AG10803 (cell line): ENCODE data around the gene PLA2G7.

ENCODE experiments used
- DNase-seq: peaks from one replicate; pipeline ENCODE4 v3.0.0; 2010; ENCODE audit warnings: low read depth
- H3K4me3 ChIP-seq: 2 replicates; pipeline ENCODE4 v1.5.1; 2011; ENCODE audit warnings: mild to moderate bottlenecking, low read length, control low read depth
- CTCF ChIP-seq: conservative IDR thresholded peaks from 2 replicates; pipeline ENCODE4 v1.5.1; 2011; ENCODE audit warnings: mild to moderate bottlenecking, low read length, control low read depth, inconsistent platforms

Gene PLA2G7

GRCh38 chr6:46736906-46737305 is 1.7 kb upstream of the PLA2G7 start:
- DNase-seq: no peak
- no peak for TF ChIP-seq CTCF

GRCh38 chr6:46735720-46736031 is 501 bp upstream of the PLA2G7 start:
- DNase-seq: no peak
- H3K4me3 ChIP-seq: no peak overlapping the region
- TF ChIP-seq CTCF: no peak

More at GRCh38 chr6:46736906-46737305, 1.7 kb upstream of the PLA2G7 start:
- no peak overlapping the region for H3K4me3 ChIP-seq

GRCh38 chr6:46733341-46733801 is 1.8 kb downstream of the PLA2G7 start:
- no peak for TF ChIP-seq CTCF
- DNase-seq: no peak
- H3K4me3 ChIP-seq: no peak overlapping the region

GRCh38 chr6:46730921-46731461 is 4.2 kb downstream of the PLA2G7 start:
- DNase-seq: no peak

GRCh38 chr6:46729787-46730326 is 5.3 kb downstream of the PLA2G7 start:
- H3K4me3 ChIP-seq: no peak overlapping the region
- TF ChIP-seq CTCF: no peak
- no peak for DNase-seq

More at GRCh38 chr6:46730921-46731461, 4.2 kb downstream of the PLA2G7 start:
- TF ChIP-seq CTCF: no peak
- H3K4me3 ChIP-seq: no peak overlapping the region

- DNase-seq: no peak
- no peak for TF ChIP-seq CTCF
- H3K4me3 ChIP-seq: no peak overlapping the region
These were observed 14.8 kb downstream of the PLA2G7 start for GRCh38 chr6:46720401-46720800.

- TF ChIP-seq CTCF: no peak
- peak; percentile 3 for DNase-seq
- H3K4me3 ChIP-seq: no peak overlapping the region
These were observed 16.1 kb downstream of the PLA2G7 start for GRCh38 chr6:46719099-46719498.
